HG03139 (cell line): ENCODE results near the gene POU2F2.

Source experiments
- ATAC-seq: cut with Tn5 transposase; IDR thresholded peaks from one replicate; pipeline ENCODE4 v1.9.1; 2021; ENCODE audit not compliant: unreplicated experiment

Gene POU2F2

GRCh38 chr19:42132030-42132628 lies at the start of gene POU2F2:
TSS of gene POU2F2 (minus strand) at chr19:42132446. CDS start at chr19:42132411, 35 bp downstream.
- ATAC-seq: no peak

GRCh38 chr19:42178791-42179674 lies 46.8 kb upstream of the POU2F2 start:
- ATAC-seq: no peak

- ATAC-seq: no peak
These were observed 45.4 kb upstream of the POU2F2 start for GRCh38 chr19:42177686-42178019.

GRCh38 chr19:42176990-42177685 lies 44.9 kb upstream of the POU2F2 start:
- ATAC-seq: no peak

- ATAC-seq: no peak
These were observed 44.4 kb upstream of the POU2F2 start for GRCh38 chr19:42176649-42176989.

- no peak for ATAC-seq
These were observed 43.9 kb upstream of the POU2F2 start for GRCh38 chr19:42175952-42176648.

GRCh38 chr19:42174958-42175734 lies 42.9 kb upstream of the POU2F2 start:
- no peak for ATAC-seq

GRCh38 chr19:42174188-42174587 lies 41.9 kb upstream of the POU2F2 start:
- no peak for ATAC-seq

- no peak for ATAC-seq
These were observed 41.4 kb upstream of the POU2F2 start for GRCh38 chr19:42173695-42174094.

GRCh38 chr19:42172261-42172660 lies 40.0 kb upstream of the POU2F2 start:
- no peak for ATAC-seq

- no peak for ATAC-seq
These were observed 38.5 kb upstream of the POU2F2 start for GRCh38 chr19:42170715-42171114.

GRCh38 chr19:42169486-42170413 lies 37.5 kb upstream of the POU2F2 start:
- ATAC-seq: no peak

GRCh38 chr19:42168206-42168605 lies 36.0 kb upstream of the POU2F2 start:
- no peak for ATAC-seq

GRCh38 chr19:42166316-42166715 lies 34.1 kb upstream of the POU2F2 start:
- ATAC-seq: no peak

GRCh38 chr19:42165146-42165545 lies 32.9 kb upstream of the POU2F2 start:
- ATAC-seq: no peak

GRCh38 chr19:42161616-42162263 lies 29.5 kb upstream of the POU2F2 start:
- no peak for ATAC-seq

GRCh38 chr19:42159942-42160341 lies 27.7 kb upstream of the POU2F2 start:
- no peak for ATAC-seq

GRCh38 chr19:42158926-42159325 lies 26.7 kb upstream of the POU2F2 start:
- ATAC-seq: no peak

- ATAC-seq: no peak
These were observed 24.3 kb upstream of the POU2F2 start for GRCh38 chr19:42156571-42156970.
